CD14-positive monocyte (primary cell): ENCODE results near the gene AGPAT3. TPM values are rescaled to one million over a fixed set of nuclear protein-coding genes. Genes with fewer than 3 reads are reported as not detected.

Source experiments
- DNase-seq, 3 donors: peaks; one replicate each; pipeline ENCODE4 v3.0.0-alpha.2; 2011 to 2022
- H2AFZ ChIP-seq: 2 replicates; pipeline ENCODE4 v1.6.0; 2012; ENCODE audit warnings: mild to moderate bottlenecking, low read depth, low read length, inconsistent platforms; ENCODE audit not compliant: insufficient read depth, poor library complexity, severe bottlenecking
- H3K27ac ChIP-seq, 2 donors: 1 replicate in 1 of 2; 2 replicates in 1 of 2; pipeline ENCODE4 v1.5.1; 2012 to 2013; ENCODE audit warnings: low read length in 2 of 2, control low read depth in 1 of 2, inconsistent platforms in 1 of 2, low read depth in 1 of 2, mild to moderate bottlenecking in 1 of 2
- H3K27me3 ChIP-seq, 2 donors: one replicate each; pipeline versions ENCODE4 v1.6.0 to v1.6.1; 2011 to 2013; ENCODE audit warnings: low read length in 2 of 2; ENCODE audit not compliant: control insufficient read depth in 2 of 2, insufficient read depth in 2 of 2
- H3K36me3 ChIP-seq, 2 donors: replicated peaks in 1 of 2; 1 replicate in 1 of 2; 2 replicates in 1 of 2; pipeline versions ENCODE4 v1.5.1 to v1.6.1; 2012 to 2013; ENCODE audit warnings: low read length in 2 of 2, control low read depth in 1 of 2, inconsistent platforms in 1 of 2, mild to moderate bottlenecking in 1 of 2; ENCODE audit not compliant: insufficient read depth in 2 of 2, control insufficient read depth in 1 of 2
- H3K4me1 ChIP-seq, 2 donors: 1 replicate in 1 of 2; 2 replicates in 1 of 2; pipeline versions ENCODE4 v1.5.1 to v1.6.1; 2012 to 2013; ENCODE audit warnings: low read length in 2 of 2, control low read depth in 1 of 2, inconsistent platforms in 1 of 2, mild to moderate bottlenecking in 1 of 2, moderate library complexity in 1 of 2; ENCODE audit not compliant: insufficient read depth in 2 of 2, control insufficient read depth in 1 of 2
- H3K4me2 ChIP-seq: replicated peaks from 2 replicates; pipeline ENCODE3; 2012; ENCODE audit warnings: low read length, moderate library complexity, mild to moderate bottlenecking; ENCODE audit not compliant: poor library complexity, severe bottlenecking; ENCODE audit errors: extremely low read depth
- H3K4me3 ChIP-seq, 3 experiments: fragments of 200-600 bp in 1 of 3; sonication (generic) in 1 of 3; replicated peaks in 1 of 3; 1 replicate in 2 of 3; 2 replicates in 1 of 3; pipeline ENCODE4 v1.5.1; 2011 to 2013; ENCODE audit warnings: low read length in 3 of 3, mild to moderate bottlenecking in 3 of 3, control low read depth in 2 of 3, low read depth in 2 of 3, inconsistent platforms in 1 of 3, moderate library complexity in 1 of 3
- H3K79me2 ChIP-seq: 2 replicates; pipeline ENCODE4 v1.6.0; 2012; ENCODE audit warnings: mild to moderate bottlenecking, control low read depth, inconsistent platforms, low read length, moderate library complexity; ENCODE audit not compliant: insufficient read depth
- H3K9ac ChIP-seq: 2 replicates; pipeline ENCODE4 v1.6.0; 2017; ENCODE audit warnings: low read length, mild to moderate bottlenecking; ENCODE audit not compliant: insufficient read depth, poor library complexity, severe bottlenecking
- H3K9me3 ChIP-seq, 2 donors: replicated peaks in 1 of 2; 1 replicate in 1 of 2; 2 replicates in 1 of 2; pipeline versions ENCODE4 v1.5.1 to v1.6.1; 2012 to 2013; ENCODE audit warnings: low read length in 2 of 2, control low read depth in 1 of 2; ENCODE audit not compliant: control insufficient read depth in 1 of 2, insufficient read depth in 1 of 2
- H4K20me1 ChIP-seq: 2 replicates; pipeline ENCODE4 v1.6.0; 2012; ENCODE audit warnings: mild to moderate bottlenecking, low read length, control low read depth, moderate library complexity; ENCODE audit not compliant: insufficient read depth
- H3K27ac Mint-ChIP-seq, 7 donors: one replicate each; pipeline ENCODE4 v1.8.0; 2020; ENCODE audit warnings: mild to moderate bottlenecking in 7 of 7, mixed read lengths in 7 of 7, moderate library complexity in 6 of 7, inconsistent platforms in 2 of 7
- H3K27me3 Mint-ChIP-seq, 3 donors: one replicate each; pipeline ENCODE4 v1.8.0; 2021 to 2022; ENCODE audit warnings: low read depth in 3 of 3, mild to moderate bottlenecking in 3 of 3, mixed read lengths in 3 of 3, moderate library complexity in 3 of 3, inconsistent platforms in 1 of 3
- H3K36me3 Mint-ChIP-seq, 2 donors: one replicate each; pipeline ENCODE4 v1.8.0; 2020; ENCODE audit warnings: mixed read lengths in 2 of 2, inconsistent platforms in 1 of 2, mild to moderate bottlenecking in 1 of 2
- H3K4me1 Mint-ChIP-seq: one replicate; pipeline ENCODE4 v1.8.0; 2020; ENCODE audit warnings: mild to moderate bottlenecking, mixed read lengths
- H3K4me3 Mint-ChIP-seq, 2 donors: one replicate each; pipeline ENCODE4 v1.8.0; 2020; ENCODE audit warnings: mild to moderate bottlenecking in 2 of 2, mixed read lengths in 2 of 2, moderate library complexity in 1 of 2
- H3K9me3 Mint-ChIP-seq, 7 donors: one replicate each; pipeline ENCODE4 v1.8.0; 2020 to 2022; ENCODE audit warnings: mixed read lengths in 7 of 7, mild to moderate bottlenecking in 6 of 7, moderate library complexity in 6 of 7, inconsistent platforms in 2 of 7
- WGBS: methylation state at CpG from one replicate; pipeline ENCODE4 v1.1.5; 2013; ENCODE audit warnings: missing lambda C conversion rate; ENCODE audit not compliant: insufficient coverage; 5-methylcytosine and 5-hydroxymethylcytosine counted together
- intact Hi-C, 2 donors: fragments of 100-400 bp; cut with micrococcal nuclease; formaldehyde crosslinking; loops; one replicate each; pipeline versions ENCODE4 v1.15.0 to v1.15.1; 2023
- polyA plus RNA-seq, 3 donors: library from polyadenylated mRNA; depleted of rRNA in 1 of 3; unstranded in 2 of 3; stranded (reverse) in 1 of 3; fragments of 300-500 nt in 2 of 3; fragments of >200 nt in 1 of 3; fragmentation: Illumina TruSeq in 2 of 3; gene quantifications; 1 replicate in 2 of 3; 2 replicates in 1 of 3; pipeline ENCODE4 v1.2.3, GENCODE V29; 2012 to 2021
- TF ChIP-seq, protein P1 (sequence below): fragments of 200-600 bp; IDR thresholded peaks from one replicate; pipeline ENCODE4 v1.8.0; 2022; ENCODE audit warnings: antibody characterized with exemption, mild to moderate bottlenecking

AGPAT3 gene
- polyA plus RNA-seq, 3 donors, result 24.9 to 49.3 (median 26.2) TPM

DNA sequence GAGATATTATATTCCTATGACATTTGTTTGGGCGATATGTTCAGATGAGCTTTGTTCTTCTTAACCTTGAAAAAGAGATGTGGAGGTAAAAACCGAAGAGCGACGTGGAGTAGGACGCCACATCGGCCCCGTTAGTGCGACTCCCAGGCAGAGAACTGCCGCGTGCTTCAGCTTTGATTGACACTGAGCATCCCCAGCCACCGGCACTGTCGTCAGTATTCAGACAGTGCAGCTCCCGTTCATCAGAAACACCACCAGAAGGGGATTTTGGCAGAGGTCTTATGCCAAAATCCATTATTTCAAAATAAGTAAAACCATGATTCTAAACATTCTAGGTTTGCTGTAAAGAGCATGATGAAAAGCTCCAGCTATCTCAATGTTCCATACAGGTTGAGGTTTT is 66.5 kb downstream of the AGPAT3 start:
- intact Hi-C loops, result loop anchor here in 1 of 2 donors (10.0 kb wide), 1 partner anchor 117 kb away; no protein-coding TSS in a partner anchor
- Histone ChIP-seq H3K27ac (no peak overlapping the region), H3K4me2 (no peak overlapping the region), H3K27me3 (no peaks in the 10 kb centered on the region), H3K4me3 (no peak overlapping the region), H3K36me3 (peaks cover 44 to 83% of the 10 kb centered on the region in 2 donors), H2AFZ (no peak overlapping the region), H4K20me1 (peaks cover 100% of the 10 kb centered on the region), H3K4me1 (no peaks in the 10 kb centered on the region), H3K9ac (no peak overlapping the region), H3K9me3 (no peaks in the 10 kb centered on the region), H3K79me2 (peaks cover 83% of the 10 kb centered on the region)
- H3K36me3 Mint-ChIP-seq, result peaks cover 62 to 83% of the 10 kb centered on the region in 2 donors
- no peaks in the 10 kb centered on the region for H3K9me3 Mint-ChIP-seq
- H3K4me3 Mint-ChIP-seq, result no peak overlapping the region
- TF ChIP-seq, protein P1, sequence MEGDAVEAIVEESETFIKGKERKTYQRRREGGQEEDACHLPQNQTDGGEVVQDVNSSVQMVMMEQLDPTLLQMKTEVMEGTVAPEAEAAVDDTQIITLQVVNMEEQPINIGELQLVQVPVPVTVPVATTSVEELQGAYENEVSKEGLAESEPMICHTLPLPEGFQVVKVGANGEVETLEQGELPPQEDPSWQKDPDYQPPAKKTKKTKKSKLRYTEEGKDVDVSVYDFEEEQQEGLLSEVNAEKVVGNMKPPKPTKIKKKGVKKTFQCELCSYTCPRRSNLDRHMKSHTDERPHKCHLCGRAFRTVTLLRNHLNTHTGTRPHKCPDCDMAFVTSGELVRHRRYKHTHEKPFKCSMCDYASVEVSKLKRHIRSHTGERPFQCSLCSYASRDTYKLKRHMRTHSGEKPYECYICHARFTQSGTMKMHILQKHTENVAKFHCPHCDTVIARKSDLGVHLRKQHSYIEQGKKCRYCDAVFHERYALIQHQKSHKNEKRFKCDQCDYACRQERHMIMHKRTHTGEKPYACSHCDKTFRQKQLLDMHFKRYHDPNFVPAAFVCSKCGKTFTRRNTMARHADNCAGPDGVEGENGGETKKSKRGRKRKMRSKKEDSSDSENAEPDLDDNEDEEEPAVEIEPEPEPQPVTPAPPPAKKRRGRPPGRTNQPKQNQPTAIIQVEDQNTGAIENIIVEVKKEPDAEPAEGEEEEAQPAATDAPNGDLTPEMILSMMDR, result no peak
- no peaks in the 10 kb centered on the region for H3K27me3 Mint-ChIP-seq
- 95% methylated on average over 10 of the region's 13 CpGs for WGBS
- no peak for DNase-seq
- H3K4me1 Mint-ChIP-seq, result peaks cover 3% of the 10 kb centered on the region
- H3K27ac Mint-ChIP-seq, result no peak overlapping the region

DNA sequence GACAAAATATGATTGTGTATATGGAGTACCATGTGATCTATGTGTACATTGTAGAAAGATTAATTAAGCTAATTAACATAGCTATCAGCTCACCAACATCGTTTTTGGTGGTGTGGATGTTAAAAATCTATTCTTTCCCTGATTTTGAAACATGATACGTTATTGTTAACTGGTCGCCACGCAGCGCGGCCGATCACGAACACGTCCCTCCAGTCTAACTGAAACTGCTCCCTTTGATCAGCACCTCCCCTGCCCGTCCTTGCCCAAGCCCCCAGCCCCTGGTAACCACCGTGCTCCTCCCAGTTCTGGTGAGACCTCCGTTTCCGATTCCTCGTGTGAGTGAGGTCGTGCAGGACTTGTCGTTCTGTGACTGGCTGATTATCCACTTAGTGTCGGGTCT is 67.0 kb downstream of the AGPAT3 start:
- Mint-ChIP-seq H3K4me1 (peaks cover 4% of the 10 kb centered on the region), H3K36me3 (peaks cover 62 to 85% of the 10 kb centered on the region in 2 donors), H3K9me3 (no peaks in the 10 kb centered on the region), H3K27ac (peak overlapping the region in 1 of 7 donors; percentile 23), H3K4me3 (no peak overlapping the region), H3K27me3 (no peaks in the 10 kb centered on the region)
- no peaks in the 10 kb centered on the region for H3K9me3 ChIP-seq
- H4K20me1 ChIP-seq, result peaks cover 100% of the 10 kb centered on the region
- H2AFZ ChIP-seq, result no peak overlapping the region
- no peak overlapping the region for H3K4me3 ChIP-seq
- no peaks in the 10 kb centered on the region for H3K4me1 ChIP-seq
- 97% methylated on average over 10 of the region's 17 CpGs for WGBS
- intact Hi-C loops, result loop anchor here in 1 of 2 donors (10.0 kb wide), 1 partner anchor 117 kb away; no protein-coding TSS in a partner anchor
- H3K36me3 ChIP-seq, result peaks cover 44 to 82% of the 10 kb centered on the region in 2 donors
- H3K27ac ChIP-seq, result no peak overlapping the region
- DNase-seq, result no peak
- peaks cover 88% of the 10 kb centered on the region for H3K79me2 ChIP-seq
- TF ChIP-seq, protein P1, result no peak
- H3K9ac ChIP-seq, result no peak overlapping the region
- H3K27me3 ChIP-seq, result no peaks in the 10 kb centered on the region
- no peak overlapping the region for H3K4me2 ChIP-seq
